Esophagus squamous epithelium (tissue), 5 donors: ENCODE results near the gene TAF12. TPM values are rescaled to one million over a fixed set of nuclear protein-coding genes. Genes with fewer than 3 reads are reported as not detected.
A peak's percentile ranks its signal among the peaks of the same experiment; 100 is the strongest.
"Not testable (repeated sequence)": the region's sequence is repeated elsewhere in the genome, so short reads cannot be mapped to it uniquely, and the experiment has no call there.

Experiments used
- DNase-seq: peaks from one replicate; lab custom pipeline; 2025; lab: John Stamatoyannopoulos, UW
- H3K27ac ChIP-seq, 4 donors: fragments of 200-600 bp; sonication (generic); one replicate each; pipeline ENCODE4 v1.5.1; 2016 to 2019; ENCODE audit warnings: mild to moderate bottlenecking in 1 of 4
- H3K27me3 ChIP-seq, 4 donors: fragments of 200-600 bp; sonication (generic); 1 replicate in 3 of 4; 2 replicates in 1 of 4; pipeline versions ENCODE4 v1.5.1 to v1.6.0; 2017 to 2021; ENCODE audit warnings: antibody characterized with exemption in 1 of 4
- H3K36me3 ChIP-seq, 3 donors: fragments of 200-600 bp; sonication (generic); one replicate each; pipeline ENCODE4 v1.5.1; 2016 to 2019
- H3K4me1 ChIP-seq, 3 donors: fragments of 200-600 bp; sonication (generic); one replicate each; pipeline ENCODE4 v1.5.1; 2017 to 2019
- H3K4me3 ChIP-seq, 4 donors: fragments of 200-600 bp; sonication (generic); 1 replicate in 3 of 4; 2 replicates in 1 of 4; pipeline ENCODE4 v1.5.1; 2016 to 2019; ENCODE audit warnings: mild to moderate bottlenecking in 2 of 4, moderate library complexity in 1 of 4
- H3K9me3 ChIP-seq, 3 donors: fragments of 200-600 bp; sonication (generic); one replicate each; pipeline ENCODE4 v1.5.1; 2016 to 2019
- CTCF ChIP-seq, 6 experiments: fragments of 450-650 bp in 4 of 6; fragments of 200-600 bp in 2 of 6; sonication (generic) in 2 of 6; IDR thresholded peaks; one replicate each; pipeline ENCODE4 v1.5.1; 2016 to 2019; ENCODE audit warnings: antibody characterized with exemption in 6 of 6, mild to moderate bottlenecking in 4 of 6, moderate library complexity in 4 of 6
- POLR2A ChIP-seq, 4 donors: fragments of 450-650 bp; IDR thresholded peaks; one replicate each; pipeline ENCODE4 v1.6.1; 2017; ENCODE audit warnings: antibody characterized with exemption in 4 of 4, mild to moderate bottlenecking in 4 of 4, moderate library complexity in 3 of 4
- WGBS, 2 donors: methylation state at CpG; one replicate each; pipeline ENCODE4 v1.1.5; 2018; 5-methylcytosine and 5-hydroxymethylcytosine counted together
- intact Hi-C: fragments of 100-400 bp; cut with DNase I; formaldehyde crosslinking; loops from one replicate; pipeline ENCODE4 v1.15.0; 2022
- total RNA-seq, 4 donors: library from RNA; depleted of rRNA; stranded (reverse); fragments of >200 nt; gene quantifications; one replicate each; pipeline ENCODE4 v1.1.0, GENCODE V29; 2016
- donor health status: DM: yes; HTN: yes; CAD: no.

Gene TAF12
- total RNA-seq, 4 donors from 2014 or later = 7.6 to 20.1 (median 13.1) TPM

- peak within 1 kb of the TSS in 3 of 4 donors; percentile 21 to 63 (median 59) for H3K27ac ChIP-seq
- H3K9me3 ChIP-seq = no peaks in the 10 kb centered on the region
- H3K36me3 ChIP-seq = no peaks in the 10 kb centered on the region
- peak within 1 kb of the TSS; percentile 42 to 77 (median 52) for H3K4me3 ChIP-seq
- no peak for DNase-seq
- 39 to 43% methylated on average over 3 to 9 of the region's 13 CpGs for WGBS, 2 donors
- TF ChIP-seq POLR2A (IDR thresholded peaks at IDR 0.05) (no peak), CTCF (IDR thresholded peaks at IDR 0.05) (no peak)
- H3K4me1 ChIP-seq = peaks cover 0 to 25% (median 6%) of the 10 kb centered on the region in 3 donors
- no peaks in the 10 kb centered on the region for H3K27me3 ChIP-seq
- intact Hi-C loops = no loop called here
Measured at GRCh38 chr1:28591708-28592320, 51.1 kb downstream of the TAF12 start, which contains the start of gene RAB42. Gene RAB42, plus strand, starts transcription at chr1:28592265. Its CDS starts 247 bp downstream, at chr1:28592512.

DNA sequence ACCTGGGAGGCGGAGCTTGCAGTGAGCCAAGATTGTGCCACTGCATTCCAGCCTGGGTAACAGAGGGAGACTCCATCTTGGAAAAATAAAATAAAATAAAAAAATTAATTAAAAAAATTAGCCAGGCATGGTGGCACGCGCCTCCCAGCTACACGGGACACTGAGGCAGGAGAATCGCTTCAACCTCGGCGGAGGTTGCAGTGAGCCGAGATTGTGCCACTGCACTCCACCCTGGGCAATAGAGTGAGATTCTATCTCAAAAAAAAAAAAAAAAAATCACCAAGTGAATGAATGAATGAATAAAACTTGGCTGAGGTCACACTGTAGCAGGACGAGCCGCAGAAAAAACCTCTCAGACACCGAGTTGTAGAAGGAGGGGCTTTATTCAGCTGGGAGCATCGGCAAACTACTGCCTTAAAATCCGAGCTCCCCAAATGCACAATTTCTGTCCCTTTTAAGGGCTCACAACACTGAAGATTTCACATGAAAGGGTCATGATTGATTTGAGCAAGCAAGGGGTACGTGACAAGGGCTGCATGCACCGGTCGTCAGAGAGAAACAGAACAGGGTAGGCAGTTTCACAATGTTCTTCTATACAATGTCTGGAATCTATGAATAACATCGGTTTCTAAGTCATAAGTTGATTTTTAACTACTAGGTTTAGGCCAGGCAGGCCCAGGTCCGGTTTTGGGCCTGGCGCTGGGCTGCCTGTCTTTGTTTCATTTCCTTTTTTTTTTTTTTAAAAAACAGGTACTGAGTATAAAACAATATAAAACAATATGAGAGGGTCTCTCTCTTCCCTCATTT is 56.1 kb downstream of the TAF12 start:
- H3K27ac ChIP-seq, DNase-seq, H3K36me3 ChIP-seq, intact Hi-C loops, H3K4me3 ChIP-seq, H3K27me3 ChIP-seq, H3K9me3 ChIP-seq: not testable (repeated sequence)
- peaks cover 2 to 17% (median 3%) of the 10 kb centered on the region in 3 donors for H3K4me1 ChIP-seq
- WGBS, 2 donors = 93 to 95% methylated on average over 19 of the region's 19 CpGs

DNA sequence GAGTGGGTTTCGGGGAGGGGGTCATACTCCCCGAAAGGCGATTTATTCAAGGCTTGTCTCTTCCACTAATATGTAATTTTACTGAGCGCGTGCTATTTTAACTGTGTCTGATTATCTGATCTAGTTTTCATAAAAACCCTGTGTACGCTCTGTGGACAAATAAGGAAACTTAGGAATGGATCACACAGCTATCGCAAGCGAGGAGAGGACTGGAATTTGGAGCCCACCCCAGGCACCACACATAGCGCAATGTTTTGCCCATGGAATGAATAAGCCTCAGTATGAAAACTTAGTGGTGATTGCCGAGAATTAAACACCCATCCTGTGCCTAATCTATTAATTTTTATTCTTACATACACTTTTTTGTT is 60.6 kb downstream of the TAF12 start:
- Histone ChIP-seq H3K27ac (peak overlapping the region; percentile 89 to 96 (median 94)), H3K4me3 (peak overlapping the region; percentile 78 to 87 (median 84)), H3K36me3 (peaks cover 0 to 34% (median 24%) of the 10 kb centered on the region in 3 donors), H3K27me3 (no peaks in the 10 kb centered on the region), H3K9me3 (no peaks in the 10 kb centered on the region), H3K4me1 (peaks cover 13 to 46% (median 22%) of the 10 kb centered on the region in 3 donors)
- DNase-seq = no peak
- TF ChIP-seq POLR2A (IDR thresholded peaks at IDR 0.05) (no peak), CTCF (IDR thresholded peaks at IDR 0.05) (no peak)
- intact Hi-C loops = no loop called here
- WGBS, 2 donors = 0 to 1% methylated on average over 7 to 10 of the region's 10 CpGs

- H3K9me3 ChIP-seq = no peaks in the 10 kb centered on the region
- H3K4me1 ChIP-seq = peaks cover 13 to 46% (median 22%) of the 10 kb centered on the region in 3 donors
- H3K27me3 ChIP-seq = no peaks in the 10 kb centered on the region
- peak overlapping the region; percentile 89 to 96 (median 94) for H3K27ac ChIP-seq
- DNase-seq = peak; percentile 84
- peak overlapping the region; percentile 78 to 87 (median 84) for H3K4me3 ChIP-seq
- intact Hi-C loops = no loop called here
- TF ChIP-seq POLR2A (IDR thresholded peaks at IDR 0.05) (peak in 3 of 4 donors; percentile 10 to 97 (median 90)), CTCF (IDR thresholded peaks at IDR 0.05) (peak in 4 of 6 experiments; percentile 18 to 34 (median 26))
- peaks cover 0 to 40% (median 27%) of the 10 kb centered on the region in 3 donors for H3K36me3 ChIP-seq
- 0% methylated on average over 4 to 12 of the region's 75 CpGs for WGBS, 2 donors
Measured at GRCh38 chr1:28581531-28582247, 61.2 kb downstream of the TAF12 start.

- peaks cover 13 to 46% (median 22%) of the 10 kb centered on the region in 3 donors for H3K4me1 ChIP-seq
- H3K4me3 ChIP-seq = peak overlapping the region; percentile 78 to 87 (median 84)
- intact Hi-C loops = no loop called here
- H3K27ac ChIP-seq = peak overlapping the region; percentile 89 to 96 (median 94)
- WGBS, 2 donors = 0% methylated on average over 11 to 18 of the region's 26 CpGs
- H3K27me3 ChIP-seq = no peaks in the 10 kb centered on the region
- no peak for TF ChIP-seq POLR2A (IDR thresholded peaks at IDR 0.05)
- no peak for TF ChIP-seq CTCF (IDR thresholded peaks at IDR 0.05)
- no peak for DNase-seq
- H3K36me3 ChIP-seq = peaks cover 0 to 47% (median 29%) of the 10 kb centered on the region in 3 donors
- no peaks in the 10 kb centered on the region for H3K9me3 ChIP-seq
Measured at GRCh38 chr1:28580722-28581530, 61.9 kb downstream of the TAF12 start.
